DLD1 (cell line): ENCODE measurements around the gene CFAP61.

Experiments
- in situ Hi-C: cut with HindIII; loops from 2 replicates; pipeline ENCODE4 v1.10.0; 2017; ENCODE audit warnings: low sequenced_read_pairs

CFAP61 gene

GRCh38 chr20:20027284-20027683 is 25.0 kb upstream of the CFAP61 start:
- in situ Hi-C loops, result no loop called here

- in situ Hi-C loops, result no loop called here
These were observed 20.5 kb upstream of the CFAP61 start for GRCh38 chr20:20031790-20032189.

GRCh38 chr20:20034486-20034885 is 17.8 kb upstream of the CFAP61 start:
- in situ Hi-C loops, result no loop called here

GRCh38 chr20:20036756-20037155 is 15.6 kb upstream of the CFAP61 start:
- in situ Hi-C loops, result no loop called here

- in situ Hi-C loops, result no loop called here
These were observed 14.4 kb upstream of the CFAP61 start for GRCh38 chr20:20037960-20038359.

- in situ Hi-C loops, result no loop called here
These were observed 13.7 kb upstream of the CFAP61 start for GRCh38 chr20:20038586-20038985.

- in situ Hi-C loops, result no loop called here
These were observed 12.5 kb upstream of the CFAP61 start for GRCh38 chr20:20039752-20040387.

- in situ Hi-C loops, result no loop called here
These were observed 612 bp upstream of the CFAP61 start for GRCh38 chr20:20051767-20052073.

- in situ Hi-C loops, result no loop called here
These were observed 8.1 kb downstream of the CFAP61 start for GRCh38 chr20:20060234-20060998.

- in situ Hi-C loops, result no loop called here
These were observed 11.8 kb downstream of the CFAP61 start for GRCh38 chr20:20063941-20064702.

- in situ Hi-C loops, result no loop called here
These were observed 13.0 kb downstream of the CFAP61 start for GRCh38 chr20:20065361-20065760.

- in situ Hi-C loops, result no loop called here
These were observed 18.8 kb downstream of the CFAP61 start for GRCh38 chr20:20070871-20071726.

- in situ Hi-C loops, result no loop called here
These were observed 21.6 kb downstream of the CFAP61 start for GRCh38 chr20:20073801-20074371.

GRCh38 chr20:20075032-20075431 is 22.7 kb downstream of the CFAP61 start:
- in situ Hi-C loops, result no loop called here

GRCh38 chr20:20076297-20077065 is 24.1 kb downstream of the CFAP61 start:
- in situ Hi-C loops, result no loop called here

GRCh38 chr20:20078041-20078440 is 25.7 kb downstream of the CFAP61 start:
- in situ Hi-C loops, result no loop called here

GRCh38 chr20:20079102-20079784 is 26.9 kb downstream of the CFAP61 start:
- in situ Hi-C loops, result no loop called here

GRCh38 chr20:20083807-20084206 is 31.5 kb downstream of the CFAP61 start:
- in situ Hi-C loops, result no loop called here

- in situ Hi-C loops, result no loop called here
These were observed 32.0 kb downstream of the CFAP61 start for GRCh38 chr20:20084296-20084752.
